ENCODE data around the gene PTGER3.

PTGER3 gene

DNA sequence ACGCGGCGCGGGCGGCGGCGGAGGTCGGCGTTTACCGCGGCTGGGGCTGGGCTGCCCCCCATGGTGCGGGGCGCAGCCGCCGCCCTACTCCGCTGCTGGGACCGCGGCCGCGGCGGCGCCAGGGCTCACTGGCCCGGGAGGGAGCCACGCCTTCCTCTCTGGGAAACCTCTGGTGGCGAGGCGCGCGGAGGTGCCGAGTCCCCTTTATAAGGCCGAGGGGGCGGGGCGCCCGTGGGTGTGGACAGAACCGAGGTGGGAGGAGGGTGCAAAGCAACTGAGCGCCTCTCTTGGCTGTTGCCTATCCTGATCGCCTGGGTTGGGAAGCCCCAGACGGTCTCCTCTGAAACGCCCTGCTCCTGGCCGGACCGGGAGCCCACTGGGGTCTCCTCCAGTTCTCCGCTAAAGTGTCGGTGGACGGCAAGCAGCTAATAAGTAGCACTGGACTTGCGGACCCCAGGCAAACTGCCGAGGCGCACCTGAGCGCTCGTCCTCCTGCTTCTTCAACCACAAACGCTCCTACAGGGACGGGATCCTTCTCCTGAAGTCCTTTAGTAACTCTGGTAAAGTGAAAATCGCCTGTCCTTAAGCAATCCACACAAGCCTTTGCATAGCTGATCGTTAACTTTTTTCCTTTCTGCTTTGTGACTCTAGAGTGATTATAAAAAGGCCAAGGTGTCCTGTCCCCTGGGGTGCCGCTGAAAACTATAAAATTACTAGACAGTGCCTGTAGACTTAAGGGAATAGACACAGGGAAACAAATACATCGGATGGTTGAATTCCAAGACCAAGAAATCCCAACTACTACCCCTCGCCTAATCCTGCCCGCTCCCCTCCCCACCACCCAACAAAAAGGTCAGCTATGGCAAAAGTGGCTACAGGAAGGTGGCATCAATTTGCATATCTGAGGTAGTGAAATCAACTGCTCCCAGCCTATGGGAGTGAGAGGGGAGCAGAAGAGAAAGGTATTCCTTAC, at the start of gene PTGER3:
Gene PTGER3, minus strand, starts transcription at position 182 of the 973 bp plus-strand sequence. CDS start 239 bp downstream, outside the sequence.
- DNase-seq, result peak; percentile 36

DNA sequence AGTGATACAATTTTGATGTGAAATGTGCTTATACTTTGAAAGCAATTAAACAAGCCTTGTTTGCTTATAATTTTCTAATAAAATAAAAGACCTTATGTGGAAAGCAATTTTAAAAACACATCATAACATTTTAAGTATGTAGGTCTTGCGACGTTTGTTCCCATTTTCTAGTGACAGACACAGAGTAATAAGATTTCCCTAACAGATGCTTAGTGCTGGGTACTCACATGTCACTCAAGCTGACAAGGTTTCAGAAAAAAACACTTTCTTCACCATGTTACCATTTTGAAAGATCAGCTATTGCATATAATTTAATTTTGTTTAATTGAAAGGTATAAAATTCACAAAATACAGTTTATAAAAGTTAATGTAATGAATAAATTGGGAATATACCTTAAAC, 47.3 kb upstream of the PTGER3 start:
- DNase-seq, result no peak

DNA sequence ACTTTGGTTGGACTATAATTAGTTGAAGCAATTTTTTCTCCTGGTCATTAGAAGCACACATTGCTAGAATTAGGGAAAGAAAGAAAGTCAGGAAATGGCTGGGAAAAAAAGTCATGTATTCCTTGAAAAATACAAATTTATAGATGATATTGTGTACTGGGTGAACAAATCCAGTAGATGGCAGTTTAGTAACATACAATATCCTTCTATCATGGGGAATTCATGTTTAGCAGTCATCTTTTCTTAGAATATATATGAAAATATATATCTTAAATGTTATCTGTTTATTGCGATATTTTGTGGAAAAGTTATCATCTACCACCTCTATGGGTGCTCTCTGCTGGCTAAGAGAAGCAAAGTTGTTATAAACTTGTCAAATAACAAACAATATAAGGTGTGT, 46.3 kb upstream of the PTGER3 start:
- no peak for DNase-seq

DNA sequence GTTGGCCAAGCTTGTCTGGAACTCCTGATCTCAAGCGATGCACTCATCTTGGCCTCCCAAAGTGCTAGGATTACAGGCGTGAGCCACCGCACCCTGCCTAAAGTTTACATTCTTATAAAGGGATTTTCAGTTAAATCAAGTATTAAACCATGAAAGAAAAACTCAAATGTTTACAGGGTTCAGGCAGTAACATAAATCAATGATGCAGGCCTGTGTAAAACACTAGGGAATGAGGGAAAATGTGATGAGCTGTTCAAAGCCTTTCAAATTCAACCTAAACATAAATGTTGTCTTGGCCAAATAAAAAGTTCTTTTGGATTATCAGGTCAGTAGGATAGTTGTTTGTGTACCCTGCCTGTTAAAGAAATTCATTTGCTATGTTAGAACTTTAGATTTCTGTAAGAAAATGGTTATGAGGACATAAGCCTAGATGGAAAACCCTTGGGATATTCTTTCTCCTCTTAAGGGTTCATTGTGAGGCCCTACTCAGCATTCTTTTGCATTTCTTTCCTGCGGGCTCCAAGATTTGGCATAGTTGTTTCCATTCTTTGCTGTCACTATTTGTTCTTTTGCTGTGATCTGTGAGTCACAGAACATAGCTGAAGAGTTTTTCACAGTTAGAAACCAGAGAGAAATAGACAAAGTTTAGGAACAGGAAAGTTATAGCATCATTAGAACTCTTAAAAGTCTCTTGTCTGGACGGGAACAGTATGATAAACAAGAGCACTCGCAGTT, 42.1 kb upstream of the PTGER3 start:
- no peak for DNase-seq

DNA sequence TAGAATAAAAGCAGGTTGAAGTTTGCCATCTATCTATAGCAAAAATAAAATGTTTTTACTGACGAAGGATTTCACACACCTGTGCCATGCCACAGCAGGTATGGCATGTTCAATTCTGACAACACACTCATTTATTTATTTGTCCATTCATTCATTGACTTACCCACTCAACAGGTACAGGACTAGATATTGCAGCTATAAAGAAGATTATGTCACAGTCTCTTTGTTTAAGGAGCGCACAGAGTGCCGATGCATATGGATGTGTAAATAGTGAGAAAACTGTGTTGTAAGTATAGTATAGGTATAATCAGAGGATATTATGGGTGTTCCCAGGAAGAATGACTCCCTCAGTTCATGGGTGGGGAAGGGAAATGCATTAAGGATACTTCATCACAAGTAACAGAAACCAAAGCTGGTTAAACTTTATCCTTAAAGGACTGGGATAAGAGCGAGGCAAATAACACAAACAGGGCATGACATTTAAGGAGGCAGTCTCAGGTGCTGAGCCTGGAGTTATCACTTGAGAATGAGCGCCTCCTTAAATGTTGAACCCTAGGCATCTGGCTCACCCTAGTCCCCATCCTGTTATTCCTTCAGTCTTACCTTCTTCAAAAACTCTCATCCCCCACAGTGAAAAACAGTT, 41.1 kb upstream of the PTGER3 start:
- DNase-seq, result no peak

DNA sequence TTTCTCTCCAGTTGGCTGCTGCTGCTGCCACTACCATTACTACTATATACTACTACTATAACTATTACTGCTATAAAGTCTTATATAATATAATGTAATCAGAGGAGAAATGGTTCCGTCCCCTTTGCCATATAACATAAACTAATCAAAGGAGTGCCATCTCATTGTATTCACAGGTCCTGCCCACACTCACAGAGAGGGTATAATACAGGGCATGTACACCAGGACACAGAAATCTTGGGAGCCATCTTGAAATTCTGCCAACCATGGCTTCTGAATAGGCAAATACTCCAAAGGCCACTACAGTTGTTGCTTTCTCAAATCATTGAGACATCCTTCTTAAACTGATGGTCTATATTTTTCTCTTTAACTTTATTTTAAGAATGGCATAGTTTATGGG, 40.1 kb upstream of the PTGER3 start:
- no peak for DNase-seq

DNA sequence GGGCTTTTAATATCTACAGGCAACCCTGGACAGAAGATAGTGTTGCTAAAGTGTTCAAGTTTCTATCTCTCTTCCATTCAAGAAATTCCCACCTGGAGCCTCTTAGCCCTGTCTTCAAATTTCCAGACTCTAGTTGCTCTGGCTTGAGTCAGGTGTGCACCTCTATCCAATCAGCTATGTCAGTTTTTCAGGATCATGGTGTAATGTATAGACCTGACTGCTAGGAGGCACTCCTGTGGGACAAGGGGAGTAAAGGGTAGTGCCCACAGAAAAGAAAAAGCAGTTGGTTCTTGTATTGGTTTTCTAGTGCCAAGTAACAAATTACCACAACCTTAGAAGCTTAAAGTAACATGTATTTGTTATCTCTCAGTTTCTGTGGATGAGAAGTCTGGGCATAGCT, 39.4 kb upstream of the PTGER3 start:
- no peak for DNase-seq

DNA sequence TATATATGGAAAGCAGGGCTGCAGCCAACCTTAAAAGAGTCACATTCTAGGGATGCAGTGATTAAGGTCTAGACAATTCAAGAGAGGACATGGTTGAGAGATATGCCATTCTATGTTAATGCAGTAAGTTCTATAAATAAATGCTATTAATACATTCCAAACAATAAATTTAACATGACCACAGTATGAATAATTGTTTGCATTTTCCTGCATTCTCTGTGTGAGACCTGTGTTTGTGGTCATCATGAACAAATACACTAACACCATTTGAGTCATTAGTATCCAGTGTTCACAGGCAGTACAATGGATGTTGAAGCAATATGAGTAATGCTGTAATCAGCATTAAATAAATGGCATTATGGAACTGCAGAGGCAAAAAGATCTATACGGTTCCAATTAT, 38.7 kb upstream of the PTGER3 start:
- DNase-seq, result no peak

DNA sequence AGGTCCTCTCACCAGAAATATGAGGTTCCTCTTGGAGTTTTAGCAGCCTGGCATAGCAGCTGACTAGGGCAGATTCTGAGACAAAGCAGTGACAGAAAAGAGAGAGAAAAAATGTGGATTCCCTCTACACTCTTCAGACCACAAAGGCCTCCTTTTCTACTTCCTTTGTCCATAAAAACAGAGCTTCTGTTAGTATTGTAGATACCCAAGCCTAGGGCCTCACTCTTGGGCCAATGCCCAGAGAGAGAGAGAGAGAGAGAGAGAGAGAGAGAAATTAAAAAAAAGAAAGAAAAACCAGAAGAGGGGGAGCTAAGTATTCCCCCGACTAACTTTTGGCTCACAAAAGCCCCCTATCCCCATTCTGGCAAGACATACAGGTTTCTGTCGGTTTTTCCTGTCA, 35.7 kb upstream of the PTGER3 start:
- no peak for DNase-seq

DNA sequence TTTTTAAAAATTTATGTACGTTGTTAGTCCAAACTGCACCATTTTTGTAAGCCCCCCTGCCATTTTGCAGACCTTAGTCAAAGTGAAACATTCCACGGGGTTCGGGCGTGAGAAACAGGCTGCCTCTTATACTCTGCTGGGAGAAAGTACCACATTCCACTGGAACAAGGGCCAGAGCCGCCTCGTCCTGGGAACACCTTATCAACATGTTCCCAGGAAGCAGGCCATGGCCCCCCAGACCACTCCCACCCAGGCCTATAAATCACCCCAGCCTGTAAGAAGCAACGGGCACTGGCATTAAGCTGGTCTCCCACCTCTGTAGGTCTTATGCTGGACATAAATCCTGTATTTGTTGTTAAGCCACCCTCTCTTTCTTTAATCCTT, 34.1 kb upstream of the PTGER3 start:
- no peak for DNase-seq

DNA sequence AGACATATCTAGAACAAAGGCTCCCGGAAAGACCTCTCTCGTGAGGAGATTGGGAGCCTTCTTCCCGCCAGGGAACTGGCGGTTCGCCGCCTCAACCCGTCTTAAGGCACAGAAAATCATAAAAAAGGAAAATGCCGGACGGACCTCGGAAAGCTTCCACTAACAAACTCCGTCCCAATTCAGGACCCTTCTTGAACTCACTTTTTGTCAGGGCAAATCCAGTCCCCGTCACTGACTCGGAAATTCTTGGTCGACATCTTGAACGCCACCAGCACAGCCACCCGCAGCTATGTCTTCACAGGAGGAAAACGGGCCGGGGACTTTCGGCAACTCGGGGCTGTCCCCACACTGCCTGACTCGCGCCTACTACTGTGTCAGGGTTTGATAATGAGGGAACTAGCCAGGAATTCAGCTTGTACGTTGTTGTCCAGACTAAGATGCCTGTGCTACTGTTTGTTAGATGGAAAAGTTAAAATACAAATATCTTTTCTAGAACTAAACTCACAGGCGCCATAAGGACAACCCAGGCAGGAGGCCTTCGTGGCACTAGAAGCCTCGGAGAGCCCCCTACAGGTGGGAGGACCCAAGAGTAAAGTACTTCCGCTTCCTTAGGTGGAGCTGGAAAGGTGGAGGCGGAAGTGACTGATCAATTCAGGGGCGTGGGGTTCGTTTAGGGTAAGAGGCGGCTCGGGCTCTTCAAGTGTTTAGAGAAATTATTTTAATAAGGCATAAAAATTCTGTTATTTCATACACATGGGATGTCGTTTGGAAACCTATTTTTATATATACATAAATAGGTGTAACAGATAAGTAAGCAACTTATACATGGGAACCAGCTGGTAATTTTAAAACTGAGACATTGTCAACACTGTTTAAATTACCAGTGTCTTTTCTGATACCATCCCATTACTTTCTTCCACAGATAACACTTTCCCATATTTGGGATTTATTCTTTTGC, 33.4 kb upstream of the PTGER3 start, which contains the start of gene ZRANB2:
Gene ZRANB2, minus strand, starts transcription at position 297 of the 958 bp plus-strand sequence. Its CDS starts 40 bp downstream, at position 257.
- peak; percentile 19 for DNase-seq

DNA sequence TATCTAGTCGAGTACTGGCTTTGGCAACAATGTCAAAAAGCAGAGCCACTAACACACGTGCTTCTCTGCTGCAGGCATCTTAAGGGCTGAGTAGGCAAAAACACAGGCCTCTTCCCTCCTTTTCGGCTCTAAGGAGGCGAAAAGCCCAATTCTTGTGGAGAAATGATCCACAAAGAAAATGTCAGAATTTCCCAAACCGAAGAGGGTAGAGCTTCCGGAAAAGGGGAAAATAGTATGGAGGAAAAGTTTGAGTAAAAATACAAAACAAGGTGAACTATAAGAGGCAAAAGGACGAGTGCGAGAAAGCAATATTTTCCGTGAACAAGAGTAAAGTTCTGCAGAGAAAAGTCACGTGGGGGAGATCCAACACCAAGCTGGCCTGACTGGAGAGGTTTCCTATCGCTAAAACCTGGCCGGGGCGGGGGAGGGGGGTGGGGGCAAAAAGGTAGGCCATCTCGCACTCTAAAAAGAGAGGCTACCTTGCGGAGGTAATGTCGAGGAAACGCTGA, 32.7 kb upstream of the PTGER3 start:
- no peak for DNase-seq

DNA sequence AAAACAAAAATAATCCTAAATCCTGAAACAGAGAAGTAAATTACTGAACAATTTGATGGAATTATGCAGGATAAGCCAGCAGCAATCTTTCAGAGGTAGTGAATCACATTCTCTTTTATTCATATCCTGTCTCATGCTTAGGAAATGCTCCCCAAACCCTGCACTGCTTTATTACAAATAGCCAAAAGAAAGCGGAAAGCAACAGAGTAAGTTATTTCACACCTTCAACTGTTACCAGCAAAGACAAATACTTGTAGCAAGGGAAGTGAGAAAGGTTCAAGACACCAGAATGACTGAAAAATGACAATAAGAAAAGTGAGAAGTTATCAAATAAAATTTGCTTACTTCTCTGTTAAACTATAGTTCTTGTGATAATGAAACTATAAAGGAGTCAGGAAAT, 27.1 kb upstream of the PTGER3 start:
- DNase-seq, result no peak

DNA sequence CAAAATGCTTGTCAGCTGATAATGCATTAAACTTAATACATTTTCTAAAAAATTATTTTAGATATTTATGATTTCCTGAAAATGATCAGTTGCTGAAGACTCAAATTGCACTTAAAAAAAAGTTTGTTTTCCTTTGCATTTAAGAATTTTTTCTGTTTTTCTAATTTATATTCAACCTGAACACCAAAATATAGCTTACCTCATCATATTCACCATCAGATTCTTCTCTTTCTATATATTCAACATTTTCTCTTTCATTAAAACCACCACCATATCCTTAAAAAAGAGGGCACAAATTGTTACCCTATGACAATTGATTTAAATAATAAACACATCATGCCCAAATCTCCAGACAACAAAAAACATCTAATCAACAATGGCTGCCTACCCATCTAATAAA, 24.7 kb upstream of the PTGER3 start:
- no peak for DNase-seq

DNA sequence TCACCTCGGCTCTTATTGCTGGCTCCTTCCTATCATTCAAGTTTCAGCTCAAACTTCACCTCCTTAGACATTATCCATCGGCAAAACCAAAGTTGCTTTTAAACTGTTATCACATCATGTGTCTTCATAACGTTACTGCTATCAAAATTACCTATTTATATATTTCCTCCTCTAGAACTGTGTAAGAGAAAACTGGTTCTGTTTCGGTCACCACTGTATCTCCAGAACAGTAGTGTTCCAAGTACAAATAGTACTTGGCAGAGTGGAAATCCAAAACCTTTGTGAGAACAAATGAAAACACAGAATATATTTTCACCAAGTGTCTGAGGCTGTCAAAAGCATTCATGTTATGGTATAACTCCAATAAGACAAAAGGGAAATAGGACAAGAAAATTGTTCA, 24.1 kb upstream of the PTGER3 start:
- no peak for DNase-seq

DNA sequence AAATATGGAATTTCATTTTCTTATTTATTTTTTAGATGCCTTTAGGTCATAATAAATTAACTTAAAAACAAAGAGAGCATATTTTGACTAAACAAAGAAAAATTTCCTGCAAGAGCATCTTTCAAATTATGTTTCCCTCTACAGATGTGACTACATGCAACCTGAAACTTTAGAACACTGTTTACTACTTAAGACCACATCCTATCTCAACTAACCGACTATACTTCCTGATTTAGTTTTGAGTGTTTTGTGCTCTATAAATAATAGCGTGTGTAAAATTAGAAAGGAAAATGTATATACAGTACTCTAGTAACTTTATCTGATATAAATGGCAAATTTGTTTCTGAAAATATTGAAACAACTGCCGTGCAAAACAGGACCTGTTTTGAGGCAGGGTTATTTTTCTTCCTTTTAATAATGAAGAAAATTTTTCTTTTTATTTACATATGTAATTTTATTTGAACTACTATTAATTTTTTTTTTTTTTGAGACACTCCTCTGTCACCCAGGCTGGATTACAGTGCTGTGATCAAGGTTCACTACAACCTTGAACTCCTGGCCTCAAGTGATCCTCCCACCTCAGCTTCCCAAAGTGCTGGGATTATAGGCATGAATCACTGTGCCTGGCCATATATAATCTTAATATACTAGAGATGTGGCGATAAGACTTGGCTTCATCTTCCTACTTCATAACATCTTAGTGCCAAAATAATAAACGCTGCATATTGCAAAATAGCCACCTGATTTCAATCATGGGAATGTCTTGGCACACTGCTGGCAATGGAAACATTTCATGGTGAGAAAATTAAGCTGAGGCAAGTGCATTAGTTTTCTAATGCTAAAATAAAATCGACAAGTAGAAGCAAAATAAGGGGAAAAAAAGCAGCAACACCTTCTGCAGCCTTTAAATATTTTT, 21.0 kb upstream of the PTGER3 start:
- DNase-seq, result no peak

DNA sequence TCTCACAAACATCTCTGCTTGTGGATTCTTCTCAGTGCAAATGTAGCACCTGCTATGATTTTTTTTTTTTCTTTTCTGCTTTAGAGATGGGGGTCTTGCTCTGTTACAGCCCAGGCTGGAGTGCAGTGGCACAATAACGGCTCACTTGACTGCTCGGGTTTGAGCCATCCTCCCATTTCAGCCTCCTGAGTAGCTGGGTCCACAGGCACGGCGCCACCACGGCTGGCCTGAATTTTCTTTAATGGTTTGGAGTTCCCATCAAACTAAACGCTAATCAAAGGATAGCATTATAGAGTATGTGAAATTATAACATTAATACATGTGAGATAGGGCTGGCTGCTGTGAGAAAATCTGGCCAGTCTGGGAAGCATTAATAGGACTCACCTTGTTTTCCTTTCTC, 7.2 kb upstream of the PTGER3 start:
- DNase-seq, result no peak

DNA sequence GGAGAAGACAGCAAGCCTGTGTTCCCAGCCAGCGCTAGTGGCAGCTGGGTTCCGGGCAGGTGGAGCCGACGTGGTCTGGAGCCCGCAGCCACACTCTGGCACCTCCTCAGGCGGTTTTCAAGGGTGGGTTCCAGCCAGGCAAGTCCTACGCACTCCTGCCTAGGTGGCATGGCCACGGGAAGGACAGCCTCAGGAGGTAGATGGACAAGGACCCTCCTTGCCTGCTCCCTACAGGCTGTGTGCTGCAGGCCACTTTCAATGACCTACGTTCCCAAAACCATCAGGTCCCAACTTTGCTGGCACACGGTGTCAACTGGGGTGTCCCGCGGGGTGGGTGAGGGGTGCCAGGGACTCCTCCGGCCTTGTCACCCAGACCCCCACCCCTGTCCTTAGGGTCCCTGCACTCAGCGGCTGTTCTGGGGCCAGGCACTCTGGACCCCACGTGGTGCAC, 6.7 kb upstream of the PTGER3 start:
- DNase-seq, result no peak

DNA sequence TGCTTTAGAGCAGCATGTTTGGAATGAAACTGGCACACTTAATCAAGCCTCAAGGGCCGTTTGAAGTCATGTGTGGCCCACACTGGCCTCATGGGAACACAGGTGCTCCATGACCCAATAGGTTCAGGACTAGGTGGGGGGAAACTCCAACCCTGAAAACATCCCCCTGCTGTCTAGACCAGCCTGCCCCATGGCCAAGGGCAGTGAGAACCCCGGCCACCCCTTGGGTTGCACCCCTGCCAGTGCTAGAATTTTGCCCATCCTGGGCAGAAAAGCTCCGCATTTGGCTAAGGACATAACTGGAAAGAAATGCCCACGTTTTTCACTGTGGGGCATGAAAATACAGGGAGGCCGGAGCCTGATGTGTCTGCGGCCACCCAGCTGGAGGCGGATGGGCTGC, 6.1 kb upstream of the PTGER3 start:
- no peak for DNase-seq

DNA sequence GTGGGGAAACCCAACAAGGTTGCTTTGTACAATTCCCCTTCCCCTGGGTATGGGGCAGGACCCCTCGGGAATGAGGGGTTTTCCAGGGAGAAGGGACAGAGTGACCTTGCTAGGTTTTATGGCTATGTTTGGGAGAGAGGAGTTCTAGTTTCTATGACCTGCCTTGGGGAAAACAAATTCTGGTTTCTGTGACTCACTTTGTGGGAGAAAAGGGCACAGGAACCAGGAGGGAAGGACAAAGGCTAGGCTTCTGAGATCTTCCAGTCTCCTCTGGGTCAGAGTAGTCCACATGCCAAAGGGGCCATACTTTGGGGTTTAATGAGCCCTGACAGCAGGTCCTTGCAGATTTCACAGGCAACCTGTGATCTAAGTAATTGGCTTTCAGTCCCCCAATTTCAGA, 5.5 kb upstream of the PTGER3 start:
- DNase-seq, result no peak
